GM12878 (cell line): ENCODE measurements around the gene FGB. TPM values are rescaled to one million over a fixed set of nuclear protein-coding genes. Genes with fewer than 3 reads are reported as not detected.
A peak's percentile ranks its signal among the peaks of the same experiment; 100 is the strongest.

ENCODE experiments used
- ATAC-seq: fragments of 200-7000 bp; cut with Tn5 transposase; 3 replicates; pipeline ENCODE4 v1.9.1; 2020; ENCODE audit warnings: mild to moderate bottlenecking, moderate library complexity
- BruUV-seq: library from RNA; stranded (reverse); fragments of 400-500 nt; replicated peaks from 2 replicates; lab custom pipeline; 2021; lab: Mats Ljungman, UMichigan
- CTCF ChIA-PET: fragments of 300-600 bp; sonication (Branson Sonifier 250); formaldehyde crosslinking; extraction: SDS; loops from one replicate; lab custom pipeline; 2021; ENCODE audit warnings: inconsistent platforms; lab: Yijun Ruan, JAX
- POLR2A ChIA-PET: fragments of 350-600 bp; formaldehyde crosslinking; extraction: SDS; loops from one replicate; lab custom pipeline; 2021; ENCODE audit warnings: inconsistent platforms; lab: Charles Lee
- RAD21 ChIA-PET: fragments of 300-600 bp; sonication (Branson Sonifier 250); formaldehyde crosslinking; loops from one replicate; lab custom pipeline; 2023; ENCODE audit warnings: antibody characterized with exemption; ENCODE audit not compliant: unreplicated experiment; lab: Charles Lee
- SMC1A ChIA-PET: fragments of 300-600 bp; sonication (Branson Sonifier 250); formaldehyde crosslinking; loops from one replicate; lab custom pipeline; 2023; ENCODE audit not compliant: unreplicated experiment, uncharacterized antibody; lab: Charles Lee
- DNase-seq: peaks from one replicate; pipeline ENCODE4 v3.0.0-alpha.2; 2011; ENCODE audit warnings: low read depth, low spot score
- FAIRE-seq: peaks from 3 replicates; lab custom pipeline; 2011; peaks lifted over from hg19 to GRCh38; lab: Jason Lieb, UNC
- H2AFZ ChIP-seq: 2 replicates; pipeline ENCODE4 v1.6.0; 2011; ENCODE audit warnings: low read depth, low read length, control low read depth; ENCODE audit not compliant: control insufficient read depth
- H3K27ac ChIP-seq: 2 replicates; pipeline ENCODE4 v1.5.1; 2011; ENCODE audit warnings: control low read depth; ENCODE audit not compliant: control insufficient read depth, insufficient read depth
- H3K27me3 ChIP-seq, 2 experiments: replicated peaks in 1 of 2; 2 replicates each; pipeline versions ENCODE4 v1.6.0 to v1.6.1; 2011; ENCODE audit warnings: low read length in 1 of 2; ENCODE audit not compliant: control insufficient read depth in 2 of 2, insufficient read depth in 2 of 2
- H3K36me3 ChIP-seq, 2 experiments: 2 replicates each; pipeline ENCODE4 v1.5.1; 2011; ENCODE audit warnings: low read length in 1 of 2; ENCODE audit not compliant: control insufficient read depth in 2 of 2, insufficient read depth in 2 of 2
- H3K4me1 ChIP-seq: 2 replicates; pipeline ENCODE4 v1.6.1; 2011; ENCODE audit warnings: mild to moderate bottlenecking, low read length, moderate library complexity, mixed read lengths; ENCODE audit not compliant: control insufficient read depth, insufficient read depth
- H3K4me2 ChIP-seq: 2 replicates; pipeline ENCODE4 v1.6.0; 2011; ENCODE audit warnings: control low read depth; ENCODE audit not compliant: control insufficient read depth, insufficient read depth
- H3K4me3 ChIP-seq: fragments of 200-600 bp; sonication (generic); 2 replicates; pipeline ENCODE4 v1.5.1; 2016
- H3K79me2 ChIP-seq: 2 replicates; pipeline ENCODE4 v1.6.0; 2011; ENCODE audit warnings: low read length; ENCODE audit not compliant: control insufficient read depth, insufficient read depth
- H3K9ac ChIP-seq: 2 replicates; pipeline ENCODE4 v1.8.0; 2011; ENCODE audit warnings: low read length, control low read depth, mixed read lengths; ENCODE audit not compliant: control insufficient read depth, insufficient read depth
- H3K9me3 ChIP-seq: replicated peaks from 3 replicates; pipeline ENCODE4 v1.5.1; 2011; ENCODE audit warnings: mild to moderate bottlenecking, low read length; ENCODE audit not compliant: control insufficient read depth, insufficient read depth
- H4K20me1 ChIP-seq: 2 replicates; pipeline ENCODE4 v1.6.0; 2011; ENCODE audit not compliant: control insufficient read depth, insufficient read depth
- ATF7 ChIP-seq: fragments of 450-650 bp; IDR thresholded peaks from 2 replicates; pipeline ENCODE4 v1.6.1; 2016; ENCODE audit warnings: low read depth, mild to moderate bottlenecking
- EGR1 ChIP-seq, 2 experiments: IDR thresholded peaks; 1 replicate in 1 of 2; 2 replicates in 1 of 2; pipeline ENCODE4 v1.6.1; 2011 to 2012; ENCODE audit warnings: low read depth in 2 of 2, low read length in 2 of 2, borderline replicate concordance in 1 of 2, mild to moderate bottlenecking in 1 of 2, moderate library complexity in 1 of 2
- EZH2 ChIP-seq: IDR thresholded peaks from 2 replicates; pipeline ENCODE4 v1.6.1; 2012; ENCODE audit warnings: low read depth, mild to moderate bottlenecking, control low read depth, inconsistent platforms, low read length, borderline replicate concordance; ENCODE audit not compliant: control insufficient read depth
- IKZF2 ChIP-seq, 2 experiments: fragments of 450-650 bp; IDR thresholded peaks; 2 replicates each; pipeline ENCODE4 v1.6.1; 2017; ENCODE audit warnings: mild to moderate bottlenecking in 2 of 2, moderate library complexity in 2 of 2
- MYB ChIP-seq: fragments of 150-350 bp; IDR thresholded peaks from 2 replicates; pipeline ENCODE4 v1.6.1; 2014; ENCODE audit warnings: mild to moderate bottlenecking, low read depth, low read length, borderline replicate concordance
- NFXL1 ChIP-seq: fragments of 450-650 bp; IDR thresholded peaks from 2 replicates; pipeline ENCODE4 v1.6.1; 2017; ENCODE audit warnings: antibody characterized with exemption, mild to moderate bottlenecking, borderline replicate concordance
- NFYB ChIP-seq: IDR thresholded peaks from 2 replicates; pipeline ENCODE4 v1.6.1; 2011; ENCODE audit warnings: low read depth, mild to moderate bottlenecking, low read length, improper control_type of control experiment, moderate library complexity; ENCODE audit not compliant: insufficient read depth
- PML ChIP-seq: IDR thresholded peaks from 2 replicates; pipeline ENCODE4 v1.6.1; 2012; ENCODE audit warnings: low read length, inconsistent platforms
- RAD21 ChIP-seq: IDR thresholded peaks from 2 replicates; pipeline ENCODE4 v1.6.1; 2011; ENCODE audit warnings: mild to moderate bottlenecking, low read depth, low read length, moderate library complexity; ENCODE audit not compliant: insufficient read depth
- RAD51 ChIP-seq: fragments of 450-650 bp; IDR thresholded peaks from 2 replicates; pipeline ENCODE4 v1.6.1; 2016; ENCODE audit warnings: moderate library complexity, mild to moderate bottlenecking, inconsistent platforms
- RELA ChIP-seq: fragments of 450-650 bp; IDR thresholded peaks from 2 replicates; pipeline ENCODE4 v1.8.0; 2014; ENCODE audit warnings: borderline replicate concordance; ENCODE audit not compliant: partially characterized antibody
- SMAD5 ChIP-seq: IDR thresholded peaks from 2 replicates; pipeline ENCODE4 v1.6.1; 2016; ENCODE audit warnings: antibody characterized with exemption, low read depth
- SMARCA5 ChIP-seq: fragments of 450-650 bp; IDR thresholded peaks from 2 replicates; pipeline ENCODE4 v1.6.1; 2017; ENCODE audit warnings: mild to moderate bottlenecking
- SREBF2 ChIP-seq: IDR thresholded peaks from 2 replicates; pipeline ENCODE4 v1.6.1; 2012; ENCODE audit warnings: mild to moderate bottlenecking, low read length
- ZBED1 ChIP-seq: IDR thresholded peaks from 2 replicates; pipeline ENCODE4 v1.6.1; 2016; ENCODE audit warnings: borderline replicate concordance
- ZNF592 ChIP-seq: fragments of 450-650 bp; IDR thresholded peaks from 2 replicates; pipeline ENCODE4 v1.6.1; 2017; ENCODE audit warnings: mild to moderate bottlenecking, moderate library complexity
- ZNF622 ChIP-seq: fragments of 450-650 bp; IDR thresholded peaks from 2 replicates; pipeline ENCODE4 v1.6.1; 2017; ENCODE audit warnings: mild to moderate bottlenecking, inconsistent platforms
- WGBS: methylation state at CpG from one replicate; pipeline ENCODE4 v1.1.6; 2016; ENCODE audit warnings: low lambda C conversion rate; ENCODE audit not compliant: insufficient replicate concordance, insufficient coverage; ENCODE audit errors: missing lambda C conversion rate; 5-methylcytosine and 5-hydroxymethylcytosine counted together
- in situ Hi-C: fragments of 300-500 bp; cut with MboI; formaldehyde crosslinking; loops from 9 replicates; pipeline ENCODE4 v1.14.3; 2018; ENCODE audit warnings: mixed read lengths
- intact Hi-C: fragments of 100-400 bp; cut with micrococcal nuclease; formaldehyde crosslinking; loops from one replicate; pipeline ENCODE4 v1.14.2; 2022; ENCODE audit not compliant: unreplicated experiment
- polyA plus RNA-seq, 11 experiments: library from polyadenylated mRNA; depleted of rRNA in 4 of 11; unstranded in 6 of 11; stranded (reverse) in 5 of 11; fragments of >200 nt; fragmentation: Nextera tagmentation in 4 of 11; fragmentation: Illumina TruSeq in 1 of 11; extraction: Ambion mirVana in 4 of 11; extraction: Trizol in 1 of 11; gene quantifications; 1 replicate in 1 of 11; 2 replicates in 10 of 11; pipeline versions ENCODE4 v1.2.1 to v1.2.3, GENCODE V29; 2011 to 2016; ENCODE audit warnings: inconsistent platforms in 2 of 11, missing spikeins in 2 of 11, low read depth in 1 of 11
- total RNA-seq, 4 experiments: library from RNA; depleted of rRNA in 3 of 4; stranded (reverse); fragments of >200 nt in 3 of 4; fragmentation: Illumina TruSeq in 1 of 4; extraction: Trizol in 1 of 4; gene quantifications; 2 replicates each; pipeline versions ENCODE4 v1.2.1 to v1.2.3, GENCODE V29; 2013 to 2021
- TF ChIP-seq, protein P1 (sequence below), 3 experiments: IDR thresholded peaks in 2 of 3; conservative IDR thresholded peaks in 1 of 3; 2 replicates each; pipeline ENCODE4 v1.5.1; 2011; ENCODE audit warnings: low read depth in 3 of 3, low read length in 3 of 3, mild to moderate bottlenecking in 3 of 3, control low read depth in 2 of 3, moderate library complexity in 2 of 3, inconsistent platforms in 1 of 3, mixed read lengths in 1 of 3; ENCODE audit not compliant: control insufficient read depth in 2 of 3, insufficient read depth in 1 of 3; ENCODE audit errors: extremely low read depth in 1 of 3

FGB gene
- total and polyA plus RNA-seq, 10 of the 15 experiments (the other 5 are each of a cell fraction or from before 2014, with no cell fraction given), result 0.04 to 2.7 TPM; not detected in 8

GRCh38 chr4:154551872-154552686, 10.7 kb upstream of the FGB start:
- H3K79me2 ChIP-seq, result peaks cover 22% of the 10 kb centered on the region
- peak overlapping the region; percentile 28; the same call in 1 of the 2 replicates for H2AFZ ChIP-seq
- no TSS peak for BruUV-seq
- peak; percentile 64 for ATAC-seq
- no peak overlapping the region for H3K27ac ChIP-seq
- H3K4me3 ChIP-seq, result no peak overlapping the region
- ChIA-PET CTCF (interaction anchor here (0.5 to 18.3 kb wide), 22 partner anchors 7 to 825 kb away, joined by 3 to 796 read pairs (median 4); partner anchors contain the start of genes FGB, FGG and MAP9), SMC1A (interaction anchor here (1.0 to 7.0 kb wide), 3 partner anchors 16 to 81 kb away, joined by 3 to 119 read pairs (median 4); no protein-coding TSS in a partner anchor), RAD21 (interaction anchor here (0.7 to 2.7 kb wide), 8 partner anchors 23 to 824 kb away, joined by 3 to 39 read pairs (median 4); no protein-coding TSS in a partner anchor), POLR2A (no interaction called here)
- WGBS, result 22% methylated on average over 6 of the region's 6 CpGs
- no peaks in the 10 kb centered on the region for H4K20me1 ChIP-seq
- peak; percentile 73 for FAIRE-seq
- no peak overlapping the region for H3K4me2 ChIP-seq
- no peaks in the 10 kb centered on the region for H3K27me3 ChIP-seq
- intact Hi-C loops (loop anchor here (1.0 to 5.0 kb wide), 4 partner anchors 66 to 815 kb away; no protein-coding TSS in a partner anchor), in situ Hi-C loops (loop anchor here (5.0 kb wide), 2 partner anchors 65 to 820 kb away; no protein-coding TSS in a partner anchor)
- peaks cover 3% of the 10 kb centered on the region; the same call in 1 of the 2 replicates for H3K4me1 ChIP-seq
- no peaks in the 10 kb centered on the region for H3K9me3 ChIP-seq
- peak; percentile 28 for DNase-seq
- peaks cover 0 to 2% of the 10 kb centered on the region in 2 experiments; a peak in 1 of 4 replicates for H3K36me3 ChIP-seq
- no peak overlapping the region for H3K9ac ChIP-seq
- TF ChIP-seq, protein P1, sequence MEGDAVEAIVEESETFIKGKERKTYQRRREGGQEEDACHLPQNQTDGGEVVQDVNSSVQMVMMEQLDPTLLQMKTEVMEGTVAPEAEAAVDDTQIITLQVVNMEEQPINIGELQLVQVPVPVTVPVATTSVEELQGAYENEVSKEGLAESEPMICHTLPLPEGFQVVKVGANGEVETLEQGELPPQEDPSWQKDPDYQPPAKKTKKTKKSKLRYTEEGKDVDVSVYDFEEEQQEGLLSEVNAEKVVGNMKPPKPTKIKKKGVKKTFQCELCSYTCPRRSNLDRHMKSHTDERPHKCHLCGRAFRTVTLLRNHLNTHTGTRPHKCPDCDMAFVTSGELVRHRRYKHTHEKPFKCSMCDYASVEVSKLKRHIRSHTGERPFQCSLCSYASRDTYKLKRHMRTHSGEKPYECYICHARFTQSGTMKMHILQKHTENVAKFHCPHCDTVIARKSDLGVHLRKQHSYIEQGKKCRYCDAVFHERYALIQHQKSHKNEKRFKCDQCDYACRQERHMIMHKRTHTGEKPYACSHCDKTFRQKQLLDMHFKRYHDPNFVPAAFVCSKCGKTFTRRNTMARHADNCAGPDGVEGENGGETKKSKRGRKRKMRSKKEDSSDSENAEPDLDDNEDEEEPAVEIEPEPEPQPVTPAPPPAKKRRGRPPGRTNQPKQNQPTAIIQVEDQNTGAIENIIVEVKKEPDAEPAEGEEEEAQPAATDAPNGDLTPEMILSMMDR (IDR thresholded peaks at IDR 0.05 in 2 of 3, conservative IDR thresholded peaks at IDR 0.05 in 1 of 3; ENCODE audit: control insufficient read depth in 2 of 3, extremely low read depth in 1 of 3, insufficient read depth in 1 of 3, low read depth in 3 of 3, low read length in 3 of 3), result peak; percentile 79 to 82 (median 79)
- TF ChIP-seq ZNF622, result no peak
- TF ChIP-seq RAD51, result no peak
- no peak for TF ChIP-seq IKZF2 (IDR thresholded peaks at IDR 0.05)
- TF ChIP-seq SMAD5, result no peak
- no peak for TF ChIP-seq EGR1 (IDR thresholded peaks at IDR 0.05; ENCODE audit: borderline replicate concordance in 1 of 2, low read depth in 2 of 2, low read length in 2 of 2)
- peak; percentile 68 for TF ChIP-seq ATF7
- TF ChIP-seq SREBF2, result no peak
- TF ChIP-seq RAD21, result peak; percentile 94
- no peak for TF ChIP-seq ZBED1
- TF ChIP-seq NFYB, result no peak
- no peak for TF ChIP-seq MYB
- no peak for TF ChIP-seq EZH2
- TF ChIP-seq SMARCA5, result no peak
- TF ChIP-seq ZNF592, result 0 out of 2 replicates have a peak, but pooled peaks have one; percentile 41
- TF ChIP-seq PML, result no peak
- no peak for TF ChIP-seq NFXL1
- TF ChIP-seq RELA, result no peak
